Fibroblast of the conjunctiva (primary cell): Measurements from ENCODE around the gene RBM23.
"Not testable (repeated sequence)": the region's sequence is repeated elsewhere in the genome, so short reads cannot be mapped to it uniquely, and the experiment has no call there.

Source experiments
- DNase-seq: peaks from one replicate; pipeline ENCODE4 v3.0.0-alpha.2; 2010; ENCODE audit warnings: low read depth

Gene RBM23

GRCh38 chr14:22918804-22919600, at the start of gene RBM23:
Gene RBM23 (minus strand): TSS chr14:22919149.
- peak; percentile 100 for DNase-seq

GRCh38 chr14:22966783-22967269, 47.9 kb upstream of the RBM23 start:
- no peak for DNase-seq

GRCh38 chr14:22965916-22966782, 47.2 kb upstream of the RBM23 start:
- DNase-seq: not testable (repeated sequence)

- no peak for DNase-seq
Measured at GRCh38 chr14:22962061-22962676, 43.2 kb upstream of the RBM23 start.

GRCh38 chr14:22955702-22956569, 37.0 kb upstream of the RBM23 start:
- DNase-seq: no peak

GRCh38 chr14:22952418-22952817, 33.5 kb upstream of the RBM23 start:
- DNase-seq: no peak

GRCh38 chr14:22951795-22952194, 32.8 kb upstream of the RBM23 start:
- not testable (repeated sequence) for DNase-seq

GRCh38 chr14:22945642-22946041, 26.7 kb upstream of the RBM23 start:
- no peak for DNase-seq

GRCh38 chr14:22939684-22940083, 20.7 kb upstream of the RBM23 start:
- no peak for DNase-seq

GRCh38 chr14:22935156-22935555, 16.2 kb upstream of the RBM23 start:
- DNase-seq: no peak

- no peak for DNase-seq
Measured at GRCh38 chr14:22932146-22932545, 13.2 kb upstream of the RBM23 start.

- DNase-seq: no peak
Measured at GRCh38 chr14:22929961-22930364, 11.0 kb upstream of the RBM23 start.

GRCh38 chr14:22929104-22929960, 10.4 kb upstream of the RBM23 start, which contains the start of gene PRMT5:
Gene PRMT5 (minus strand): TSS chr14:22929376. CDS start chr14:22929361, 15 bp downstream.
- DNase-seq: peak; percentile 100

GRCh38 chr14:22928237-22929103, 9.5 kb upstream of the RBM23 start:
- no peak for DNase-seq

GRCh38 chr14:22926316-22926715, 7.4 kb upstream of the RBM23 start:
- DNase-seq: no peak

- DNase-seq: no peak
Measured at GRCh38 chr14:22925513-22925912, 6.6 kb upstream of the RBM23 start.

GRCh38 chr14:22923746-22924145, 4.8 kb upstream of the RBM23 start:
- DNase-seq: no peak

GRCh38 chr14:22922294-22922693, 3.3 kb upstream of the RBM23 start:
- DNase-seq: no peak

- DNase-seq: no peak
Measured at GRCh38 chr14:22920697-22921096, 1.7 kb upstream of the RBM23 start.

GRCh38 chr14:22919601-22919921, 612 bp upstream of the RBM23 start:
- DNase-seq: no peak
